Loucy (cell line): Measurements from ENCODE around the gene ADAMTSL2.

Experiments used
- CTCF ChIP-seq: fragments of 200-600 bp; sonication (generic); conservative IDR thresholded peaks from 2 replicates; pipeline ENCODE4 v1.5.1; 2014; ENCODE audit warnings: mild to moderate bottlenecking, antibody characterized with exemption, low read length
- EZH2phosphoT487 ChIP-seq: fragments of 200-600 bp; IDR thresholded peaks from 2 replicates; pipeline ENCODE4 v1.6.1; 2018; ENCODE audit warnings: antibody characterized with exemption, mild to moderate bottlenecking, moderate library complexity, borderline replicate concordance

DNA sequence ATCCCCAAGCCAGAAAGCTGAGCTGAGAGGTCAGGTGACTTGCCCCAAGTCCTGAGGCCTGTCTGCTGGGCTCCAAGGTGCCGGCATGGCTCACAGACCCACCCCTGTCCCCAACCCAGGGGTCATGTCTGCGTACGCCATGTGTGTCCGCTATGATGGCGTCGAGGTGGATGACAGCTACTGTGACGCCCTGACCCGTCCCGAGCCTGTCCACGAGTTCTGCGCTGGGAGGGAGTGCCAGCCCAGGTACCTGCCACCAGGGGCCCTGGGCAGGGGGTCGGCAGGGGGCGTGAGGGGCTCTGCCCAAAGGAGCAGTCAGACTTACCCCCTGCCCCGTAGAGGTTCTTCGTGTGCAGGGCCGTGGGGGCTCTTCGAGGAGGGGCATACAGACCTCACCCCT is 32.3 kb downstream of the ADAMTSL2 start:
- no peak for TF ChIP-seq CTCF
- no peak for TF ChIP-seq EZH2phosphoT487
